Common myeloid progenitor, CD34-positive (primary cell): ENCODE data around the gene CHAMP1.
"Not testable (repeated sequence)": the region's sequence is repeated elsewhere in the genome, so short reads cannot be mapped to it uniquely, and the experiment has no call there.

Experiments used
- CTCF ChIA-PET: fragments of 350-600 bp; sonication (Branson Sonifier 250); formaldehyde crosslinking; loops from one replicate; lab custom pipeline; 2021; ENCODE audit warnings: antibody characterized with exemption; lab: Charles Lee
- POLR2A ChIA-PET: fragments of 350-600 bp; sonication (Branson Sonifier 250); formaldehyde crosslinking; loops from one replicate; lab custom pipeline; 2021; ENCODE audit warnings: antibody characterized with exemption; lab: Charles Lee
- DNase-seq, 3 donors: peaks; one replicate each; pipeline versions ENCODE4 v3.0.0 to v3.0.0-alpha.2; 2013
- H3K27ac ChIP-seq, 2 experiments: 1 replicate in 1 of 2; 2 replicates in 1 of 2; pipeline ENCODE4 v1.7.0; 2013; ENCODE audit warnings: inconsistent platforms in 2 of 2, low read length in 2 of 2, mild to moderate bottlenecking in 2 of 2, low read depth in 1 of 2, moderate library complexity in 1 of 2; ENCODE audit not compliant: severe bottlenecking in 2 of 2, insufficient read depth in 1 of 2, poor library complexity in 1 of 2
- H3K27me3 ChIP-seq, 5 experiments: replicated peaks in 2 of 5; 1 replicate in 3 of 5; 2 replicates in 2 of 5; pipeline versions ENCODE4 v1.6.1 to v1.7.0; 2013; ENCODE audit warnings: low read length in 4 of 5, mild to moderate bottlenecking in 2 of 5, moderate library complexity in 2 of 5, inconsistent platforms in 1 of 5; ENCODE audit not compliant: insufficient read depth in 5 of 5, control insufficient read depth in 4 of 5
- H3K36me3 ChIP-seq, 4 experiments: 1 replicate in 2 of 4; 2 replicates in 2 of 4; pipeline versions ENCODE4 v1.6.1 to v1.7.0; 2013; ENCODE audit warnings: low read length in 3 of 4, control low read depth in 1 of 4, mild to moderate bottlenecking in 1 of 4; ENCODE audit not compliant: control insufficient read depth in 4 of 4, insufficient read depth in 4 of 4
- H3K4me1 ChIP-seq, 4 experiments: 1 replicate in 3 of 4; 2 replicates in 1 of 4; pipeline versions ENCODE4 v1.6.1 to v1.7.1; 2013; ENCODE audit warnings: low read length in 3 of 4, mild to moderate bottlenecking in 3 of 4, control low read depth in 1 of 4, inconsistent platforms in 1 of 4, moderate library complexity in 1 of 4; ENCODE audit not compliant: control insufficient read depth in 4 of 4, insufficient read depth in 4 of 4; ENCODE audit errors: control extremely low read depth in 1 of 4
- H3K4me3 ChIP-seq, 7 experiments: 1 replicate in 4 of 7; 2 replicates in 3 of 7; pipeline versions ENCODE4 v1.5.1 to v1.7.0; 2013; ENCODE audit warnings: mild to moderate bottlenecking in 7 of 7, low read length in 6 of 7, moderate library complexity in 6 of 7, inconsistent platforms in 2 of 7, low read depth in 2 of 7, control low read depth in 1 of 7; ENCODE audit not compliant: insufficient read depth in 4 of 7, control insufficient read depth in 1 of 7; ENCODE audit errors: extremely low read depth in 1 of 7
- H3K9me3 ChIP-seq, 5 experiments: 1 replicate in 4 of 5; 2 replicates in 1 of 5; pipeline versions ENCODE4 v1.6.1 to v1.7.1; 2013; ENCODE audit warnings: low read length in 4 of 5, mild to moderate bottlenecking in 2 of 5, inconsistent platforms in 1 of 5, low read depth in 1 of 5, moderate library complexity in 1 of 5; ENCODE audit not compliant: control insufficient read depth in 4 of 5, insufficient read depth in 2 of 5; ENCODE audit errors: control extremely low read depth in 1 of 5
- WGBS: methylation state at CpG from one replicate; pipeline ENCODE4 v1.1.5; 2013; ENCODE audit not compliant: insufficient coverage; 5-methylcytosine and 5-hydroxymethylcytosine counted together

Gene CHAMP1

GRCh38 chr13:114341003-114341777 is 26.9 kb downstream of the CHAMP1 start:
- DNase-seq = no peak
- no peak overlapping the region for H3K27ac ChIP-seq
- H3K27me3 ChIP-seq = peaks cover 0 to 1% (median 0%) of the 10 kb centered on the region in 5 experiments
- H3K4me3 ChIP-seq = no peak overlapping the region
- ChIA-PET POLR2A (interaction anchor here (0.7 kb wide), 1 partner anchor 27 kb away, joined by 3 read pairs; no protein-coding TSS in a partner anchor), CTCF (interaction anchor here (0.6 to 1.9 kb wide), 5 partner anchors 9 to 604 kb away, joined by 3 to 6 read pairs (median 4); no protein-coding TSS in a partner anchor)
- H3K9me3 ChIP-seq = no peaks in the 10 kb centered on the region
- H3K36me3 ChIP-seq = no peaks in the 10 kb centered on the region
- peaks cover 0 to 6% (median 0%) of the 10 kb centered on the region in 4 experiments for H3K4me1 ChIP-seq
- WGBS = 87% methylated on average over 12 of the region's 14 CpGs

DNA sequence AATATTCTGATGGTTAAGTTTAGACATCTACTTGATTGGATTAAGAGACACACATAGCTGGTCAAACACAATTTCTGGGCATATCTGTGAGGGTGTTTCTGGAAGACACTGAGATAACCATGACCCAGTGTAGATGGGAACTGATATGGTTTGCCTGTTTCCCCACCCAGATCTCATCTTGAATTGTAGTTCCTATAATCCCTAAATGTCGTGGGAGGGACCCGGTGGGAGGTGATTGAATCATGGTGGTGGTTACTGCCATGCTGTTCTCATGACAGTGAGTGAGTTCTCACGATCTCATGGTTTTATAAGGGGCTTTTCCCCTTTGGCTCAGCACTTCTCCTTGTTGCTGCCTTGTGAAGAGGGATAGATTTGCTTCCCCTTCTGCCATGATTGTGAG is 33.0 kb downstream of the CHAMP1 start:
- POLR2A ChIA-PET = not testable (repeated sequence)
- CTCF ChIA-PET = interaction anchor here (1.7 kb wide), 1 partner anchor 10 kb away, joined by 5 read pairs; no protein-coding TSS in a partner anchor

DNA sequence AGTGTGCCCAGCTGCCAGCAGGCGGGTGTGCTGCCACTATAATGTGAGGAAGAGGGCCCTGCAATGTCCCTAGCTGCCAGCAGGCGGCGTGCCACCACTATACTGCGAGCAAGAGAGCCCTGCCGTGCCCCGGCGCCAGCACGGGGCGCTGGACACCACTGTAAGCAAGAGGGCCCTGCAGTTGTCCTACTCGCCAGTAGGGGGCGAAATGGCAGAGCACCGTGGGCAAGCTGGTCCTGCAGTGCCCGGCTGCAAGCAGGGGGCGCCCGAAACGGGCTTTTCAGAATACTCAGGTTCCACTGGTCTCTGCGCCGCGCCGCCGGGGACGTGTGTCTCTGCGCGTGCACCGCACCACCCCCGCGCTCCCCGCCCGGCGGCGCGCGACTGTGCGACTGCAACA is 38.5 kb downstream of the CHAMP1 start:
- DNase-seq = peak; percentile 69 to 72 (median 71)
- CTCF ChIA-PET = interaction anchor here (1.0 kb wide), 1 partner anchor 14 kb away, joined by 3 read pairs; no protein-coding TSS in a partner anchor
- WGBS = 77% methylated on average over 29 of the region's 34 CpGs

More for the DNA sequence above, 33.0 kb downstream of the CHAMP1 start:
- not testable (repeated sequence) for H3K4me3 ChIP-seq, H3K9me3 ChIP-seq, H3K27ac ChIP-seq, H3K36me3 ChIP-seq, H3K4me1 ChIP-seq, DNase-seq
- no CpG with 5 or more reads among the region's 3 CpGs for WGBS
- peaks cover 0 to 12% (median 3%) of the 10 kb centered on the region in 5 experiments for H3K27me3 ChIP-seq

GRCh38 chr13:114353382-114353781 is 39.1 kb downstream of the CHAMP1 start:
- H3K9me3 ChIP-seq, H3K27ac ChIP-seq, CTCF ChIA-PET, POLR2A ChIA-PET, H3K4me1 ChIP-seq, H3K27me3 ChIP-seq, H3K4me3 ChIP-seq, H3K36me3 ChIP-seq: not testable (repeated sequence)
- 73% methylated on average over 5 of the region's 38 CpGs for WGBS
- DNase-seq = peak in 2 of 3 donors; percentile 22 to 27

More for the DNA sequence above, 38.5 kb downstream of the CHAMP1 start:
- H3K27me3 ChIP-seq, H3K27ac ChIP-seq, H3K36me3 ChIP-seq, POLR2A ChIA-PET, H3K4me1 ChIP-seq, H3K9me3 ChIP-seq, H3K4me3 ChIP-seq: not testable (repeated sequence)
